Prostate gland (tissue), 2 donors: ENCODE data around the gene PPP1CB. TPM values are rescaled to one million over a fixed set of nuclear protein-coding genes. Genes with fewer than 3 reads are reported as not detected.
"Not testable (repeated sequence)": the region's sequence is repeated elsewhere in the genome, so short reads cannot be mapped to it uniquely, and the experiment has no call there.

Experiments used
- DNase-seq: peaks from one replicate; pipeline ENCODE4 v3.0.0-alpha.2; 2019; ENCODE audit warnings: low spot score
- H3K27ac ChIP-seq, 2 donors: fragments of 200-600 bp; sonication (generic); 2 replicates each; pipeline ENCODE4 v1.5.1; 2017 to 2019
- H3K27me3 ChIP-seq: fragments of 200-600 bp; sonication (generic); replicated peaks from 2 replicates; pipeline ENCODE4 v1.5.1; 2019; ENCODE audit not compliant: insufficient read depth
- H3K36me3 ChIP-seq, 2 donors: fragments of 200-600 bp; sonication (generic); 1 replicate in 1 of 2; 2 replicates in 1 of 2; pipeline versions ENCODE4 v1.5.1 to v1.8.1; 2017 to 2019
- H3K4me1 ChIP-seq: fragments of 200-600 bp; sonication (generic); replicated peaks from 2 replicates; pipeline ENCODE4 v1.5.1; 2019
- H3K4me3 ChIP-seq, 2 donors: fragments of 200-600 bp; sonication (generic); 2 replicates each; pipeline ENCODE4 v1.5.1; 2017 to 2019
- H3K9me3 ChIP-seq: fragments of 200-600 bp; sonication (generic); 2 replicates; pipeline ENCODE4 v1.5.1; 2017
- CTCF ChIP-seq, 4 experiments: fragments of 200-600 bp in 2 of 4; fragments of 450-650 bp in 2 of 4; sonication (generic) in 2 of 4; IDR thresholded peaks; 1 replicate in 3 of 4; 2 replicates in 1 of 4; pipeline ENCODE4 v1.5.1; 2016 to 2019; ENCODE audit warnings: antibody characterized with exemption in 4 of 4, mild to moderate bottlenecking in 2 of 4, moderate library complexity in 2 of 4
- POLR2A ChIP-seq: fragments of 450-650 bp; IDR thresholded peaks from one replicate; pipeline ENCODE4 v1.6.1; 2016; ENCODE audit warnings: antibody characterized with exemption, mild to moderate bottlenecking
- POLR2AphosphoS5 ChIP-seq: sonication (generic); formaldehyde crosslinking; IDR thresholded peaks from one replicate; pipeline ENCODE4 v1.6.1; 2017; ENCODE audit warnings: antibody characterized with exemption
- WGBS: methylation state at CpG from one replicate; pipeline ENCODE4 v1.1.5; 2018; 5-methylcytosine and 5-hydroxymethylcytosine counted together
- intact Hi-C: fragments of 100-400 bp; cut with DNase I; formaldehyde crosslinking; loops from one replicate; pipeline ENCODE4 v1.14.2; 2022
- total RNA-seq, 2 donors: library from RNA; depleted of rRNA; stranded (reverse); fragments of >200 nt; gene quantifications; one replicate each; pipeline ENCODE4 v1.1.0, GENCODE V29; 2016

PPP1CB gene
- total RNA-seq, 2 donors from 2014 or later, result 177 to 260 TPM

- WGBS, result 90% methylated on average over 5 of the region's 5 CpGs
- no peak overlapping the region for H3K4me3 ChIP-seq
- TF ChIP-seq CTCF (IDR thresholded peaks at IDR 0.05) (no peak), POLR2A (no peak), POLR2AphosphoS5 (no peak)
- H3K27me3 ChIP-seq, result no peaks in the 10 kb centered on the region
- H3K27ac ChIP-seq, result no peak overlapping the region
- H3K36me3 ChIP-seq, result no peaks in the 10 kb centered on the region
- peaks cover 4% of the 10 kb centered on the region for H3K4me1 ChIP-seq
- intact Hi-C loops, result no loop called here
- H3K9me3 ChIP-seq, result no peaks in the 10 kb centered on the region
- DNase-seq, result no peak
Observed at GRCh38 chr2:28778392-28778791, 26.8 kb downstream of the PPP1CB start.

- Histone ChIP-seq H3K27ac (no peak overlapping the region), H3K27me3 (no peaks in the 10 kb centered on the region), H3K4me1 (peaks cover 4% of the 10 kb centered on the region), H3K4me3 (no peak overlapping the region), H3K36me3 (no peaks in the 10 kb centered on the region), H3K9me3 (no peaks in the 10 kb centered on the region)
- 89% methylated on average over 2 of the region's 2 CpGs for WGBS
- no peak for DNase-seq
- no peak for TF ChIP-seq POLR2A
- no peak for TF ChIP-seq POLR2AphosphoS5
- TF ChIP-seq CTCF (IDR thresholded peaks at IDR 0.05), result no peak
- intact Hi-C loops, result no loop called here
Observed at GRCh38 chr2:28779001-28779400, 27.4 kb downstream of the PPP1CB start.

GRCh38 chr2:28780496-28780895, 28.9 kb downstream of the PPP1CB start:
- DNase-seq, result no peak
- TF ChIP-seq CTCF (IDR thresholded peaks at IDR 0.05) (no peak), POLR2AphosphoS5 (no peak), POLR2A (no peak)
- no peak overlapping the region for H3K4me3 ChIP-seq
- no peaks in the 10 kb centered on the region for H3K9me3 ChIP-seq
- whole genome bisulfite sequencing, result 42% methylated on average over 2 of the region's 2 CpGs
- intact Hi-C loops, result no loop called here
- no peaks in the 10 kb centered on the region for H3K4me1 ChIP-seq
- no peaks in the 10 kb centered on the region for H3K27me3 ChIP-seq
- H3K27ac ChIP-seq, result no peak overlapping the region
- H3K36me3 ChIP-seq, result no peaks in the 10 kb centered on the region

- intact Hi-C loops, result no loop called here
- H3K9me3 ChIP-seq, result no peaks in the 10 kb centered on the region
- no peak overlapping the region for H3K27ac ChIP-seq
- no peak overlapping the region for H3K4me3 ChIP-seq
- no peaks in the 10 kb centered on the region for H3K4me1 ChIP-seq
- no peaks in the 10 kb centered on the region for H3K36me3 ChIP-seq
- no peaks in the 10 kb centered on the region for H3K27me3 ChIP-seq
- DNase-seq, result no peak
- TF ChIP-seq POLR2A, result no peak
- WGBS, result 82% methylated on average over 3 of the region's 3 CpGs
Observed at GRCh38 chr2:28782423-28782822, 30.8 kb downstream of the PPP1CB start.

- 92% methylated on average over 7 of the region's 7 CpGs for WGBS
Observed at GRCh38 chr2:28784570-28784969, 32.9 kb downstream of the PPP1CB start.

GRCh38 chr2:28796620-28797019, 45.0 kb downstream of the PPP1CB start:
- Histone ChIP-seq H3K36me3 (peaks cover 0 to 3% of the 10 kb centered on the region in 2 donors), H3K9me3 (no peaks in the 10 kb centered on the region), H3K4me3 (no peak overlapping the region), H3K27me3 (no peaks in the 10 kb centered on the region), H3K4me1 (no peaks in the 10 kb centered on the region), H3K27ac (peak overlapping the region; percentile 28 to 34)
- TF ChIP-seq POLR2AphosphoS5 (peak; percentile 72), CTCF (IDR thresholded peaks at IDR 0.05) (no peak), POLR2A (no peak)
- WGBS, result 44% methylated on average over 4 of the region's 4 CpGs
- intact Hi-C loops, result no loop called here
- DNase-seq, result peak; percentile 23

More at GRCh38 chr2:28784570-28784969, 32.9 kb downstream of the PPP1CB start:
- H3K4me1 ChIP-seq, DNase-seq, H3K9me3 ChIP-seq, intact Hi-C loops, H3K27me3 ChIP-seq, H3K36me3 ChIP-seq, H3K4me3 ChIP-seq, H3K27ac ChIP-seq: not testable (repeated sequence)
